ENCODE measurements around the gene SRGAP3.

The SRGAP3 gene

GRCh38 chr3:9199775-9200174 is 49.7 kb downstream of the SRGAP3 start:
- no peak overlapping the region for H3K4me2 ChIP-seq (ENCODE audit: low read length)
- H3K9ac ChIP-seq (ENCODE audit: low read length) = no peak overlapping the region
- no peak overlapping the region for H3K27ac ChIP-seq (ENCODE audit: low read depth, low read length, poor library complexity, severe bottlenecking)
- H3K27me3 ChIP-seq (ENCODE audit: insufficient read depth, low read length) = no peaks in the 10 kb centered on the region; the same call in 1 of the 2 replicates
- no peaks in the 10 kb centered on the region for H3K9me3 ChIP-seq (ENCODE audit: low read length)
- no peak overlapping the region for H2AFZ ChIP-seq (ENCODE audit: low read length)
- no peaks in the 10 kb centered on the region for H3K4me1 ChIP-seq (ENCODE audit: insufficient read depth, low read length, severe bottlenecking)
- TF ChIP-seq EZH2 (IDR thresholded peaks at IDR 0.05; ENCODE audit: borderline replicate concordance, low read length) (no peak), CTCF (IDR thresholded peaks at IDR 0.05; ENCODE audit: low read length) (no peak)
- H3F3A ChIP-seq (ENCODE audit: insufficient read depth, low read length) = no peaks in the 10 kb centered on the region
- no peaks in the 10 kb centered on the region for H3K36me3 ChIP-seq (ENCODE audit: insufficient read depth, low read length)
- H3K9me2 ChIP-seq (ENCODE audit: low read depth, low read length) = no peaks in the 10 kb centered on the region
- no peaks in the 10 kb centered on the region for H4K20me1 ChIP-seq (ENCODE audit: insufficient read depth, low read length)
- no peak overlapping the region for H3K4me3 ChIP-seq (ENCODE audit: low read depth, low read length, poor library complexity, severe bottlenecking)
- H3K79me2 ChIP-seq (ENCODE audit: insufficient read depth, low read length) = no peaks in the 10 kb centered on the region

- Histone ChIP-seq H3K4me3 (ENCODE audit: low read depth, low read length, poor library complexity, severe bottlenecking) (no peak overlapping the region), H3K36me3 (ENCODE audit: insufficient read depth, low read length) (no peaks in the 10 kb centered on the region), H2AFZ (ENCODE audit: low read length) (no peak overlapping the region), H3K4me1 (ENCODE audit: insufficient read depth, low read length, severe bottlenecking) (no peaks in the 10 kb centered on the region), H3K79me2 (ENCODE audit: insufficient read depth, low read length) (no peaks in the 10 kb centered on the region), H3K9ac (ENCODE audit: low read length) (no peak overlapping the region), H3K9me3 (ENCODE audit: low read length) (no peaks in the 10 kb centered on the region), H3F3A (ENCODE audit: insufficient read depth, low read length) (no peaks in the 10 kb centered on the region), H3K4me2 (ENCODE audit: low read length) (no peak overlapping the region), H3K27ac (ENCODE audit: low read depth, low read length, poor library complexity, severe bottlenecking) (no peak overlapping the region), H3K9me2 (ENCODE audit: low read depth, low read length) (no peaks in the 10 kb centered on the region), H4K20me1 (ENCODE audit: insufficient read depth, low read length) (no peaks in the 10 kb centered on the region), H3K27me3 (ENCODE audit: insufficient read depth, low read length) (no peaks in the 10 kb centered on the region; the same call in 1 of the 2 replicates)
- TF ChIP-seq EZH2 (IDR thresholded peaks at IDR 0.05; ENCODE audit: borderline replicate concordance, low read length) (no peak), CTCF (IDR thresholded peaks at IDR 0.05; ENCODE audit: low read length) (no peak)
These were observed 50.5 kb downstream of the SRGAP3 start for GRCh38 chr3:9198899-9199335.

- no peaks in the 10 kb centered on the region for H3K9me3 ChIP-seq (ENCODE audit: low read length)
- no peaks in the 10 kb centered on the region for H3K9me2 ChIP-seq (ENCODE audit: low read depth, low read length)
- H3K27ac ChIP-seq (ENCODE audit: low read depth, low read length, poor library complexity, severe bottlenecking) = no peak overlapping the region
- H3K79me2 ChIP-seq (ENCODE audit: insufficient read depth, low read length) = no peaks in the 10 kb centered on the region
- H3K4me2 ChIP-seq (ENCODE audit: low read length) = no peak overlapping the region
- H3K36me3 ChIP-seq (ENCODE audit: insufficient read depth, low read length) = no peaks in the 10 kb centered on the region
- no peaks in the 10 kb centered on the region for H4K20me1 ChIP-seq (ENCODE audit: insufficient read depth, low read length)
- no peaks in the 10 kb centered on the region for H3K4me1 ChIP-seq (ENCODE audit: insufficient read depth, low read length, severe bottlenecking)
- no peak overlapping the region for H3K9ac ChIP-seq (ENCODE audit: low read length)
- TF ChIP-seq CTCF (IDR thresholded peaks at IDR 0.05; ENCODE audit: low read length) (no peak), EZH2 (IDR thresholded peaks at IDR 0.05; ENCODE audit: borderline replicate concordance, low read length) (no peak)
- H2AFZ ChIP-seq (ENCODE audit: low read length) = no peak overlapping the region
- H3F3A ChIP-seq (ENCODE audit: insufficient read depth, low read length) = no peaks in the 10 kb centered on the region
- H3K27me3 ChIP-seq (ENCODE audit: insufficient read depth, low read length) = no peaks in the 10 kb centered on the region; the same call in 1 of the 2 replicates
- no peak overlapping the region for H3K4me3 ChIP-seq (ENCODE audit: low read depth, low read length, poor library complexity, severe bottlenecking)
These were observed 51.2 kb downstream of the SRGAP3 start for GRCh38 chr3:9198261-9198660.
